SU-DHL-6 (cell line): ENCODE data around the gene CFDP1.

ENCODE experiments used
- H2AFZ ChIP-seq: fragments of 200-600 bp; sonication (generic); 2 replicates; pipeline ENCODE4 v1.6.1; 2014; ENCODE audit warnings: low read depth, mild to moderate bottlenecking, moderate library complexity, mixed read lengths, antibody characterized with exemption, low read length; ENCODE audit not compliant: severe bottlenecking
- H3F3A ChIP-seq: fragments of 200-600 bp; shearing (Covaris generic); 2 replicates; pipeline ENCODE4 v1.6.0; 2016; ENCODE audit warnings: antibody characterized with exemption, mild to moderate bottlenecking; ENCODE audit not compliant: insufficient read depth
- H3K27ac ChIP-seq: fragments of 200-600 bp; sonication (generic); 2 replicates; pipeline ENCODE4 v1.5.1; 2016; ENCODE audit warnings: low read depth, mild to moderate bottlenecking, low read length, moderate library complexity, mixed read lengths
- H3K27me3 ChIP-seq: fragments of 200-600 bp; sonication (generic), shearing (Covaris generic); 2 replicates; pipeline ENCODE4 v1.6.0; 2014; ENCODE audit warnings: mild to moderate bottlenecking, low read length
- H3K36me3 ChIP-seq: fragments of 200-600 bp; sonication (generic); 2 replicates; pipeline ENCODE4 v1.6.1; 2014; ENCODE audit warnings: mild to moderate bottlenecking, low read length, mixed read lengths
- H3K4me2 ChIP-seq: fragments of 300-600, 200-600 bp; shearing (Covaris generic), sonication (generic); 2 replicates; pipeline ENCODE4 v1.6.0; 2014; ENCODE audit warnings: low read length, low read depth, mild to moderate bottlenecking; ENCODE audit not compliant: poor library complexity, severe bottlenecking
- H3K4me3 ChIP-seq: fragments of 200-600 bp; sonication (generic); 2 replicates; pipeline ENCODE4 v1.5.1; 2014; ENCODE audit warnings: antibody characterized with exemption, low read length, mild to moderate bottlenecking, mixed read lengths; ENCODE audit not compliant: insufficient read depth, poor library complexity, severe bottlenecking
- H3K79me2 ChIP-seq: fragments of 200-600 bp; sonication (generic); 2 replicates; pipeline ENCODE4 v1.6.1; 2014; ENCODE audit warnings: mild to moderate bottlenecking, low read length, moderate library complexity; ENCODE audit not compliant: insufficient read depth
- H3K9ac ChIP-seq: fragments of 200-600 bp; sonication (generic); 2 replicates; pipeline ENCODE4 v1.7.0; 2014; ENCODE audit warnings: mild to moderate bottlenecking, low read length
- H3K9me2 ChIP-seq: fragments of 200-600 bp; sonication (generic); replicated peaks from 2 replicates; pipeline ENCODE4 v1.6.1; 2014; ENCODE audit warnings: low read length; ENCODE audit not compliant: insufficient read depth
- H3K9me3 ChIP-seq: fragments of 200-600 bp; sonication (generic); 2 replicates; pipeline ENCODE4 v1.6.1; 2014; ENCODE audit warnings: low read length, mixed read lengths; ENCODE audit not compliant: insufficient read depth
- H4K20me1 ChIP-seq: fragments of 200-600 bp; sonication (generic); 2 replicates; pipeline ENCODE4 v1.6.1; 2014; ENCODE audit warnings: low read depth, mild to moderate bottlenecking, antibody characterized with exemption, low read length, moderate library complexity, mixed read lengths
- EZH2phosphoT487 ChIP-seq: fragments of 200-600 bp; sonication (generic), shearing (Covaris generic); conservative IDR thresholded peaks from 2 replicates; pipeline ENCODE4 v1.6.1; 2018; ENCODE audit warnings: mild to moderate bottlenecking, antibody characterized with exemption, low read length, moderate library complexity, mixed read lengths
- TF ChIP-seq, protein P1 (sequence below): fragments of 200-600 bp; sonication (generic); IDR thresholded peaks from one replicate; pipeline ENCODE4 v1.5.1; 2017; ENCODE audit warnings: antibody characterized with exemption, mild to moderate bottlenecking, low read length, moderate library complexity; ENCODE audit not compliant: insufficient read depth, poor library complexity, severe bottlenecking

The CFDP1 gene

DNA sequence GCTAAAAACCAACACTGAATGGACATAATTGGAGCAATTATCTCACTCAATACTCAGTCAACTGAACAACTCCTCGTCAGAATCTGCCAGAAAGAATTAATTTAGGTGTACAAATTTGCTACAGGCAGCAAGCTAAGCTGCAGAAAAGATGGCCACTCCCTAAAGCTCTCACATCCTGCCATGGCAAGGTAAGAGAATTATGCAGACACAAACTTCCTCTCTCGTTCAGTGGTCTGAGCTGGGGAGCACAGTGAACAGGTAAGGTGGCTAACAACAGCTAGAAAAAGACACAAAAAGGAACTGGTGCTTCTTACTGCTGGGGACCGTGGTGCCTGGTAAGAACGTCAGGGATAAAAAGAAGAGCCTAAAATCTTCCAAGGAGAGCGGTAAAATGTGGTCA, 107.0 kb downstream of the CFDP1 start:
- H3K27ac ChIP-seq, result no peak overlapping the region
- H2AFZ ChIP-seq, result no peak overlapping the region
- H3K9ac ChIP-seq, result no peak overlapping the region
- no peaks in the 10 kb centered on the region for H3F3A ChIP-seq
- H3K4me2 ChIP-seq, result no peak overlapping the region
- TF ChIP-seq, protein P1, sequence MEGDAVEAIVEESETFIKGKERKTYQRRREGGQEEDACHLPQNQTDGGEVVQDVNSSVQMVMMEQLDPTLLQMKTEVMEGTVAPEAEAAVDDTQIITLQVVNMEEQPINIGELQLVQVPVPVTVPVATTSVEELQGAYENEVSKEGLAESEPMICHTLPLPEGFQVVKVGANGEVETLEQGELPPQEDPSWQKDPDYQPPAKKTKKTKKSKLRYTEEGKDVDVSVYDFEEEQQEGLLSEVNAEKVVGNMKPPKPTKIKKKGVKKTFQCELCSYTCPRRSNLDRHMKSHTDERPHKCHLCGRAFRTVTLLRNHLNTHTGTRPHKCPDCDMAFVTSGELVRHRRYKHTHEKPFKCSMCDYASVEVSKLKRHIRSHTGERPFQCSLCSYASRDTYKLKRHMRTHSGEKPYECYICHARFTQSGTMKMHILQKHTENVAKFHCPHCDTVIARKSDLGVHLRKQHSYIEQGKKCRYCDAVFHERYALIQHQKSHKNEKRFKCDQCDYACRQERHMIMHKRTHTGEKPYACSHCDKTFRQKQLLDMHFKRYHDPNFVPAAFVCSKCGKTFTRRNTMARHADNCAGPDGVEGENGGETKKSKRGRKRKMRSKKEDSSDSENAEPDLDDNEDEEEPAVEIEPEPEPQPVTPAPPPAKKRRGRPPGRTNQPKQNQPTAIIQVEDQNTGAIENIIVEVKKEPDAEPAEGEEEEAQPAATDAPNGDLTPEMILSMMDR, result no peak
- no peak for TF ChIP-seq EZH2phosphoT487
- H3K9me2 ChIP-seq, result no peaks in the 10 kb centered on the region
- H4K20me1 ChIP-seq, result no peaks in the 10 kb centered on the region
- no peaks in the 10 kb centered on the region for H3K9me3 ChIP-seq
- H3K27me3 ChIP-seq, result no peaks in the 10 kb centered on the region
- H3K4me3 ChIP-seq, result no peak overlapping the region
- H3K79me2 ChIP-seq, result no peaks in the 10 kb centered on the region
- H3K36me3 ChIP-seq, result no peaks in the 10 kb centered on the region

- H3K9me3 ChIP-seq, result no peaks in the 10 kb centered on the region
- TF ChIP-seq, protein P1, result no peak
- no peak for TF ChIP-seq EZH2phosphoT487
- no peaks in the 10 kb centered on the region for H3K9me2 ChIP-seq
- no peaks in the 10 kb centered on the region for H3K79me2 ChIP-seq
- H3K9ac ChIP-seq, result no peak overlapping the region
- no peaks in the 10 kb centered on the region; the same call in 1 of the 2 replicates for H4K20me1 ChIP-seq
- H2AFZ ChIP-seq, result no peak overlapping the region
- no peak overlapping the region for H3K4me3 ChIP-seq
- no peak overlapping the region for H3K27ac ChIP-seq
- H3K36me3 ChIP-seq, result no peaks in the 10 kb centered on the region
- H3K4me2 ChIP-seq, result no peak overlapping the region
- H3K27me3 ChIP-seq, result no peaks in the 10 kb centered on the region
- H3F3A ChIP-seq, result no peaks in the 10 kb centered on the region
Observed at GRCh38 chr16:75323933-75324332, 109.4 kb downstream of the CFDP1 start.

DNA sequence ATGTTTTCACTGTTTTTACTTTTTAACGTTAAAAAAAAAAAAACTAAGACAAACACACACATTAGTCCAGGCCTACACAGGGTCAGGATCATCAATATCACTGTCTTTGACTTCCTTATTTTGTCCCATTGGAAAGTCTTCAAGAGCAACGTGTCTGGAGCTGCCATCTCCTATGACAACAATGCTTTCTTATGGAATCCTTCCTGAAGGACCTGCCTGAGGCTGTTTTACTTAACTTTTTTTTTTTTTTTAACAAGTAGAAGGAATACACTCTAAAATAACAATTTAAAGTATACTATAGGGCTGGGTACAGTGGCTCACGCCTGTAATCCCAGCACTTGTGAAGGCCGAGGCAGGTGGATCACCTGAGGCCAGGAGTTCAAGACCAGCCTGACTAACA, 110.1 kb downstream of the CFDP1 start:
- TF ChIP-seq, protein P1, result no peak
- no peak for TF ChIP-seq EZH2phosphoT487
- Histone ChIP-seq H3K9me2 (no peaks in the 10 kb centered on the region), H2AFZ (no peak overlapping the region), H4K20me1 (no peaks in the 10 kb centered on the region; the same call in 1 of the 2 replicates), H3K4me3 (no peak overlapping the region), H3K27ac (no peak overlapping the region), H3K4me2 (no peak overlapping the region), H3K9ac (no peak overlapping the region), H3F3A (no peaks in the 10 kb centered on the region), H3K36me3 (no peaks in the 10 kb centered on the region), H3K79me2 (no peaks in the 10 kb centered on the region), H3K27me3 (no peaks in the 10 kb centered on the region), H3K9me3 (no peaks in the 10 kb centered on the region)

DNA sequence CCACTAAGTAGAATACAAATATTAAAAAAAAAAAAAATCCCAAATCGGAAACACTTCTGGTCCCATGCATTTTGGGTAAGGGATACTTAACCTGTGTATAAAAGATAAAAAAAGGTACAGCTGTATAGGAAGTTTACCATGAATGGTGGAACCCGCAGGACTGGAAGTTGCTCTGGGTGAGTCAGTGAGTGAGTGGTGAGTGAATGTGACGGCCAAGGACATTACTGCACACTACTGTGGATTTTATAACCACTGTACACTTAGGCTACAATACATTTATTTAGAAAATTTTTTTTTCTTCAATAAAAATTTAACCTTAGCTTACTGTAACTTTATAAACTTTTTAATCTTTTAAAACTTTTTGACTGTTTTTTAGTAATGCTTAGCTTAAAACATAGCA, 110.6 kb downstream of the CFDP1 start:
- Histone ChIP-seq H3K79me2 (no peaks in the 10 kb centered on the region), H3F3A (no peaks in the 10 kb centered on the region), H4K20me1 (no peaks in the 10 kb centered on the region; the same call in 1 of the 2 replicates), H3K9me3 (no peaks in the 10 kb centered on the region), H2AFZ (no peak overlapping the region), H3K27me3 (no peaks in the 10 kb centered on the region), H3K36me3 (no peaks in the 10 kb centered on the region), H3K27ac (no peak overlapping the region), H3K4me3 (no peak overlapping the region), H3K9me2 (no peaks in the 10 kb centered on the region), H3K4me2 (no peak overlapping the region), H3K9ac (no peak overlapping the region)
- no peak for TF ChIP-seq EZH2phosphoT487
- TF ChIP-seq, protein P1, result no peak
